COLO829 (cell line): Measurements from ENCODE around the gene MRPL52.
"Not testable (repeated sequence)": the region's sequence is repeated elsewhere in the genome, so short reads cannot be mapped to it uniquely, and the experiment has no call there.

Source experiments
- DNase-seq: peaks from one replicate; pipeline ENCODE4 v3.0.0; 2012; ENCODE audit warnings: low spot score

MRPL52 gene

DNA sequence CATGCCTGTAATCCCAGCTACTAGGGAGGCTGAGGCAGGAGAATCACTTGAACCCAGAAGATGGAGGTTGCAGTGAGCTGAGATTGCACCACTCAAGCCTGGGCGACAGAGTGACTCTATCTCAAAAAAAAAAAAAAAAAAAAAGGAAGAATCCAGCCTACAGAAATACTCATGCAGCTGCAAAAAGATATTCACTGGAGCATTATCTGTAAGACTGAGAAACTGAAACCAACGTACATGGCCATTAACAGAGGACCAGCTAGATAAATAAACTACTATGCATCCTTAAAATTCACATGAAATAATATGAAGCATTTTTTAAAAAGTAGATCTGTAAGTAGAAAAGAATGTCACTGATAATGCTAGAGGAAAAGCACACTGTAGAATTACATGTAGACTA is 18.0 kb upstream of the MRPL52 start:
- no peak for DNase-seq

- DNase-seq = no peak
Observed at GRCh38 chr14:22812744-22813143, 16.9 kb upstream of the MRPL52 start.

- no peak for DNase-seq
Observed at GRCh38 chr14:22813145-22813544, 16.5 kb upstream of the MRPL52 start.

DNA sequence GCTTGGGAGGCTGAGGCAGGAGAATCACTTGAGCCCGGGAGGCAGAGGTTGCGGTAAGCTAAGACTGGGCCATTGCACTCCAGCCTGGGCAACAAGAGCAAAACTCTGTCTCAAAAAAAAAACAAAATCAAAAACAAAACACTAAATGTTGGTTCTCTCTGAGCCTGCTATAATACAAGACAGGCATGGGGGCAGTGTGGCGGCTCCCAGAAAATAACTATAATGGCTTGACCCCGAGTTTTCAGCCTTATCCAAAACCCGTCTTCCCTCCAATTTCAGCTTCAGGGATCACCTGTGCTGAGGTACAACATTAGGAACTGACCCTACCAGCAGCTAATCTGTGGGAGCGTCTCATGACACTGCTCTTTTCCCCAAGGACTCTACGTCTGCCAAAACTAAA is 15.3 kb upstream of the MRPL52 start:
- DNase-seq = no peak

DNA sequence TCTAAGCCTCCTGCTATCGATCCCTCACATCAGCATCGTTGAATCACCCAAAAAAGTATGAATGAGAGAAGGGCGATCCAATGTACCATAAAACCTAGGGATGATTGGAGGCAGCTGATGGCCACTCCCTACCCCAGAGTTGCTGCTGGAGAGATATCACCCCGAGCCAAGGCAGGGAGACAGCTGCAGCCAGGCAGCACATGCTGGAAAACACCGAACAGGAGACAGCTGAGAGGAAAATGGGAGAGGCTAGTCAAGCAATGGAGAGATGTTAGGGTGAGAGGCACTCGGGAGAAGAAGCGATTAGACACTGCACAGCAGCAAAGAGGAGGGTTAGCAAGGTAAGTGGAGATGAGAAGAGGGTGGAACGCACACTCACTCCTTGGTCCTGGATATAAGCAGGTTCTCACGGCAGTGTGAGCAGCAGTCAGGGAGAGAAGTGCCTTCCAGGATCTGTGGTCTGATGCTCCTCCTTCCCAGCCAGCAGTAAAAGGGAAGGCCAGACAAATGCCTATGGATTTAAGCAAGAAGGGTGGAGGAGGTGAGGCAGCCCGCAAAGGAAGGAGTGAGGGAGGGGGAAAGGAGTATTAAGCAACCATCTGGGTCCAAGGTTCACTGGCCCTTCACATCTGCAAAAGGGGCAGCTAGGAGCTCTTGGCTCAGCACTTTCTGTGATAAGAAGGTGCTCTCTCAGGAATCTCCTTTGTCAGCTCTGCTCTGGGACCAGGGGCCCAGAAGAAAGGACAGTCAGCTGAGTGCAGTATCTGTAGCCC is 14.6 kb upstream of the MRPL52 start, which contains the start of gene SLC7A7:
SLC7A7 (minus strand) TSS at position 495 of the 773 bp plus-strand sequence. CDS start 2,037 bp downstream, outside the sequence.
- DNase-seq = no peak

- DNase-seq = peak; percentile 57
Observed at GRCh38 chr14:22819151-22819988, 10.3 kb upstream of the MRPL52 start.

- DNase-seq = no peak
Observed at GRCh38 chr14:22820731-22821130, 9.0 kb upstream of the MRPL52 start.

- DNase-seq = no peak
Observed at GRCh38 chr14:22821193-22822015, 8.3 kb upstream of the MRPL52 start.

GRCh38 chr14:22822016-22822570 is 7.6 kb upstream of the MRPL52 start:
- no peak for DNase-seq

GRCh38 chr14:22822571-22823098 is 7.1 kb upstream of the MRPL52 start:
- DNase-seq = peak; percentile 42

- DNase-seq = no peak
Observed at GRCh38 chr14:22824711-22825359, 4.9 kb upstream of the MRPL52 start.

DNA sequence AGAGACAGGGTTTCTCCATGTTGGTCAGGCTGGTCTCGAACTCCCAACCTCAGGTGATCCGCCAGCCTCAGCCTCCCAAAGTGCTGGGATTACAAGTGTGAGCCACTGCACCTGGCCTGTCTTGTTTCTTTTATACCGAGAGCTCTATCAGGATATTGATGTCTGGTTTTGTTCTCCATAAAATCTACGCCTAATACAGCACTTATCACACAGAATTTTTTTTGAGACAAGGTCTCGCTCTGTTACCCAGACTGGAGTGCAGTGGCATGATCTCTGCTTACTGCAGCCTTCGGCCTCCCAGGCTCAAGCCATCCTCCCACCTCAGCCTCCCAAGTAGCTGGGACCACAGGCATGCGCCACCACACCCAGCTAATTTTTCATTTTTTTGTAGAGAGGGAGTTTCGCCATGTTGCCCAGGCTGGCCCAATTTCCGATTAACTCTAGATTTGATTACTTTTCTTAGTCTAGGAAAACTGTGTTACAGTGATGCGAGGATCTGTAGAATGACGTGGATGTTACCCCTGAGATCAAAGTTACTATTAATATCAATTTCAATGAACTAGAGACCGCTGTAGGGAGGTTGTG is 519 bp upstream of the MRPL52 start:
- not testable (repeated sequence) for DNase-seq

- DNase-seq = no peak
Observed at GRCh38 chr14:22830443-22831010, 840 bp downstream of the MRPL52 start.

DNA sequence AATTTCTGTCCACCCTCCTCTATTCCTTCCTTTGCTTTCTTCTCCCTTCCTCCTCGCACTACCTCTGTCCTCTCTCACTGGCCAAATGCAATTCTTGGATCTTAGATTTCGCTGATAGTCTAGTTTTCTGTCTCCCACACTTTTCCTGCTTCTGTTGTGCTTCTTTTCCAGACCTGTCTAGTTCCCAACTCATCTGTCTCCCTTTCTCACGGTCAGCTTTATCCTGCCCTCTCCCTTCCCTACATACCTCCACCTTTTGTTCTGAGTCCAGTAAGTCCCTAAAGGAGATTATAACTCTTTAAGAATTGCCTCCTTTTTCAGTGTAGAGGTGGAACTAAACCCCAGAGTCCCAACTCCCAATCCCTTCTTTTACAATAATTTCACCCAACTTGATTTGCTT is 5.8 kb downstream of the MRPL52 start:
- no peak for DNase-seq

GRCh38 chr14:22836301-22837113 is 6.8 kb downstream of the MRPL52 start, which contains the start of gene MMP14:
TSS of gene MMP14 (plus strand) at chr14:22836585. CDS start at chr14:22836818, 233 bp downstream.
- peak; percentile 75 for DNase-seq

GRCh38 chr14:22837114-22837749 is 7.5 kb downstream of the MRPL52 start:
- DNase-seq = no peak

GRCh38 chr14:22837750-22838538 is 8.3 kb downstream of the MRPL52 start:
- DNase-seq = peak; percentile 43

- DNase-seq = peak; percentile 47
Observed at GRCh38 chr14:22838631-22839041, 8.9 kb downstream of the MRPL52 start.
